IPS-18a (cell line): ENCODE results near the gene ABCA7.

Experiments
- H3K27ac ChIP-seq: one replicate; pipeline ENCODE4 v1.5.1; 2013; ENCODE audit warnings: low read length
- H3K27me3 ChIP-seq: one replicate; pipeline ENCODE4 v1.6.1; 2013; ENCODE audit warnings: mild to moderate bottlenecking, low read length; ENCODE audit not compliant: control insufficient read depth, insufficient read depth
- H3K36me3 ChIP-seq: one replicate; pipeline ENCODE4 v1.6.1; 2013; ENCODE audit warnings: low read depth, low read length; ENCODE audit not compliant: control insufficient read depth
- H3K4me1 ChIP-seq: one replicate; pipeline ENCODE4 v1.6.1; 2013; ENCODE audit warnings: low read depth, low read length; ENCODE audit not compliant: control insufficient read depth
- H3K4me3 ChIP-seq: one replicate; pipeline ENCODE4 v1.5.1; 2013; ENCODE audit warnings: low read length
- H3K9ac ChIP-seq: one replicate; pipeline ENCODE4 v1.6.1; 2013; ENCODE audit warnings: mild to moderate bottlenecking, low read length, moderate library complexity
- H3K9me3 ChIP-seq: one replicate; pipeline ENCODE4 v1.6.1; 2013; ENCODE audit warnings: low read depth, low read length; ENCODE audit not compliant: control insufficient read depth

ABCA7 gene

GRCh38 chr19:1006711-1007398 lies 33.1 kb upstream of the ABCA7 start:
- H3K36me3 ChIP-seq: peaks cover 3% of the 10 kb centered on the region
- no peak overlapping the region for H3K27ac ChIP-seq
- H3K4me1 ChIP-seq: no peaks in the 10 kb centered on the region
- H3K4me3 ChIP-seq: no peak overlapping the region
- no peaks in the 10 kb centered on the region for H3K9me3 ChIP-seq
- H3K9ac ChIP-seq: no peak overlapping the region
- no peaks in the 10 kb centered on the region for H3K27me3 ChIP-seq

DNA sequence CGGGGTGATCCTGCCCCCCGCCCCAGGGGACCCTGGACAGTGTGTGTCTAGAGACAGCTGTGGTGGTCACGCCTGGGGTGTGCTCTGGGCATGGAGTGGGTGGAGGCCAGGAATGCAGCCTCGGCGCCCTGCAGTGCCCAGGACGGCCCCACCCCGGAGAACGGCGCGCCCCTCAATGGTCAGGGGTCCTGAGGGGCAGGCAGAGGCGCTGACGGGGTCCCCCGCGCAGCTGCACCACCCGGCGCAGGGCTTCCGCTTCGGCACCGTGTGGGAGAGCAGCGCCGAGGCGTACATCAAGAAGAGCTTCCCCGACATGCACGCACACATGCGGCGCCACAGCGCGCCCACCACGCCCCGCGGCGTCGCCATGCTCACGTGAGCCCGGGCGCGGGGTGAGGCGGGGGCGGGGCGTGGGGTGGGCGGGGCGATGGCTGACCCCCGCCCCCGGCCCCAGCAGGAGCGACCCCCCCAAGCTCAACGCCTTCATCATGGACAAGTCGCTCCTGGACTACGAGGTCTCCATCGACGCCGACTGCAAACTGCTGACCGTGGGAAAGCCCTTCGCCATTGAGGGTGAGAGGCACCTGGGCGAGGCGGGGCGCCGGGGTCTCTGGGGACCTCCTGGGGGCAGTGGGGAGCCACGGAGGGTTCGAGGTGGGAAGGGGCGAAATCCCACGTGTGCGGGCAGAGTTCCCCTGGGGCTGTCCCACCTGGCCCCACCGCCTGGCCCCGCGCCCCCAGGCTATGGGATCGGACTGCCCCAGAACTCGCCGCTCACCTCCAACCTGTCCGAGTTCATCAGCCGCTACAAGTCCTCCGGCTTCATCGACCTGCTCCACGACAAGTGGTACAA lies 32.3 kb upstream of the ABCA7 start:
- Histone ChIP-seq H3K36me3 (peaks cover 3% of the 10 kb centered on the region), H3K9ac (no peak overlapping the region), H3K27ac (no peak overlapping the region), H3K4me1 (no peaks in the 10 kb centered on the region), H3K27me3 (no peaks in the 10 kb centered on the region), H3K9me3 (no peaks in the 10 kb centered on the region), H3K4me3 (no peak overlapping the region)

DNA sequence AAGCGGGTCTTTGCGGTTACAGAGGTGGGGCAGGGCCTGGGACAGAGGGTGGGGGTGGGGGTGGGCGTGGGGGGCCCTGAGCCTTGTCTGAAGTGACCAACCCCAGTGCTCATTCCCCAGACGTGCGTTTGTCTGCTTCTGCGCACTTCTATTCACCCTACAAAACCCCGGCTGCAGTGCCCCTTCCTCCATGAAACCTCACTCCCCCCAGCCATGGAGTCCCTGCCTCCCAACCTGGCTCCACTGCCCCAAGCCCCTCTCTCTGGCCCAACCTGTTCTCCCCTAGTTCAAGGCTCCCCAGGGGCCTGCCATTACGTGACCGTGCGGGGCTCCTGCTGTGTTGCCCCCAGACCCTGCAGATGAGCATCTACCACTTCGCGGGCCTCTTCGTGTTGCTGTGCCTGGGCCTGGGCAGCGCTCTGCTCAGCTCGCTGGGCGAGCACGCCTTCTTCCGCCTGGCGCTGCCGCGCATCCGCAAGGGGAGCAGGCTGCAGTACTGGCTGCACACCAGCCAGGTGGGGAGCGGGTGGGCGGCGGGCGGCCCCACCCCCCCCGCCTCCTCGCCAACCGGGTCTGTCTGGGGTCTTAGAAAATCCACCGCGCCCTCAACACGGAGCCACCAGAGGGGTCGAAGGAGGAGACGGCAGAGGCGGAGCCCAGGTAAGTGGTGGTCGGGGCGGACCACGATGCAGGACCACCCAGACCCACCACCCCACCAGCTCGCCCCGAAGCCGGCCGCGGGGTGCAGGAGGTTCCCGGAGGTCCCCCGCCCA lies 31.5 kb upstream of the ABCA7 start:
- Histone ChIP-seq H3K9ac (no peak overlapping the region), H3K27ac (no peak overlapping the region), H3K4me1 (no peaks in the 10 kb centered on the region), H3K9me3 (no peaks in the 10 kb centered on the region), H3K27me3 (no peaks in the 10 kb centered on the region), H3K4me3 (no peak overlapping the region), H3K36me3 (peaks cover 5% of the 10 kb centered on the region)

DNA sequence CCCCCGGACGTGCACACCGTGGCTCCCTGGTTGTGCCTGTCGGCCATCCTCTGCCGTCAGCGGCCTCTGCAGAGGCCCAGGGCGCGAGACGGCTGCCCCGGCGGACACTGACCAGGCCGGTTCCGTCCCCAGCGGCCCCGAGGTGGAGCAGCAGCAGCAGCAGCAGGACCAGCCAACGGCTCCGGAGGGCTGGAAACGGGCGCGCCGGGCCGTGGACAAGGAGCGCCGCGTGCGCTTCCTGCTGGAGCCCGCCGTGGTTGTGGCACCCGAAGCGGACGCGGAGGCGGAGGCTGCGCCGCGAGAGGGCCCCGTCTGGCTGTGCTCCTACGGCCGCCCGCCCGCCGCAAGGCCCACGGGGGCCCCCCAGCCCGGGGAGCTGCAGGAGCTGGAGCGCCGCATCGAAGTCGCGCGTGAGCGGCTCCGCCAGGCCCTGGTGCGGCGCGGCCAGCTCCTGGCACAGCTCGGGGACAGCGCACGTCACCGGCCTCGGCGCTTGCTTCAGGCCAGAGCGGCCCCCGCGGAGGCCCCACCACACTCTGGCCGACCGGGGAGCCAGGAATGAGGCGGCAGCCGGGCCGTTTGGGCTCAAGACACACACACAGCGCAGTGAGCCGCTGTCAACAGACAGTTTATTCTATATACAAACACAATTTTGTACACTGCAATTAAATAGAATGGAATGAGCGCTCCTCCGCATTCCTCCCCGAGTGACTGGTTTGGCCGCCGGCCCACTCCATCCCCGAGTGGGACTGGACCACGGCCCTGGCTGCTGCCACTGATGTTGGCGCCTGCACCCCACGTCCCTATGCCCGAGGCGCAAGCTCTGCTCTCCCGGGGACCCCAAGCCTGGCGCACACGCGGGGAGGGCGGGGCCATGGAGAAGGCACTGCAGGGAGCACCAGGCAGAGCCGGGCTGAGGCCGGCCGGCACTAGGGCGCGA lies 30.6 kb upstream of the ABCA7 start:
- Histone ChIP-seq H3K4me1 (no peaks in the 10 kb centered on the region), H3K27ac (no peak overlapping the region), H3K4me3 (no peak overlapping the region), H3K27me3 (no peaks in the 10 kb centered on the region), H3K36me3 (peaks cover 12% of the 10 kb centered on the region), H3K9ac (no peak overlapping the region), H3K9me3 (no peaks in the 10 kb centered on the region)

DNA sequence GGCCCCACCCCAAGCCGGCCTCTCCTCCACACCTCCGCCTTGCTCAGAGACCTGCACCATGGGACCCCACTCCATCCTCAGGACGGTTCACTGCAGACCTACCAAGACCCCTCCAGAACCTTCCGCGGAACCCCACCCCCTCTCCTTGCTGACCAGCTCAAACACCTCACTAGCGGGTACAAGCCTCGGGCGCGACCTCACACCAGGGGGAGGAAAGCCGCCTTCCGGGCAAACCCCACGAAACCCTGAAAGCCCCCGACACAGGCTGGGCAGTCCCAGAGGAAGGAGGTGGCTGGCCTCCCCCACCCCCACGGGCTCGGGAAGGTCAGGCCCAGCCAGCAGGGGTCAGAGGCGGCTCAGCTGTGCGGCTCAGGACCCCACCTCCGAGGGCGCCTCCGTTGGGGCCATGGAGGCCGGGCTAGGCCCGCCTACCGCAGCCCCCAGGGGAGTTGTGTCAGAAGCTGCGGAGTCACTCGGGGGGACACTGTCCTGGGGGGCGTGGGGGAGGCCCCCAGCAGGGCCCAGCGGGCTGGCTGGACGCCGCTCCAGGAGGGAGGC lies 29.8 kb upstream of the ABCA7 start:
- Histone ChIP-seq H3K4me1 (no peaks in the 10 kb centered on the region), H3K27ac (no peak overlapping the region), H3K4me3 (no peak overlapping the region), H3K27me3 (no peaks in the 10 kb centered on the region), H3K36me3 (peaks cover 12% of the 10 kb centered on the region), H3K9ac (no peak overlapping the region), H3K9me3 (no peaks in the 10 kb centered on the region)

GRCh38 chr19:1010586-1011510 lies 29.1 kb upstream of the ABCA7 start:
- Histone ChIP-seq H3K4me3 (no peak overlapping the region), H3K9me3 (no peaks in the 10 kb centered on the region), H3K27me3 (no peaks in the 10 kb centered on the region), H3K4me1 (no peaks in the 10 kb centered on the region), H3K27ac (no peak overlapping the region), H3K9ac (no peak overlapping the region), H3K36me3 (peaks cover 12% of the 10 kb centered on the region)

GRCh38 chr19:1011831-1012333 lies 28.0 kb upstream of the ABCA7 start:
- Histone ChIP-seq H3K4me3 (no peak overlapping the region), H3K9ac (no peak overlapping the region), H3K4me1 (peaks cover 6% of the 10 kb centered on the region), H3K9me3 (no peaks in the 10 kb centered on the region), H3K27me3 (no peaks in the 10 kb centered on the region), H3K27ac (no peak overlapping the region), H3K36me3 (peaks cover 12% of the 10 kb centered on the region)

DNA sequence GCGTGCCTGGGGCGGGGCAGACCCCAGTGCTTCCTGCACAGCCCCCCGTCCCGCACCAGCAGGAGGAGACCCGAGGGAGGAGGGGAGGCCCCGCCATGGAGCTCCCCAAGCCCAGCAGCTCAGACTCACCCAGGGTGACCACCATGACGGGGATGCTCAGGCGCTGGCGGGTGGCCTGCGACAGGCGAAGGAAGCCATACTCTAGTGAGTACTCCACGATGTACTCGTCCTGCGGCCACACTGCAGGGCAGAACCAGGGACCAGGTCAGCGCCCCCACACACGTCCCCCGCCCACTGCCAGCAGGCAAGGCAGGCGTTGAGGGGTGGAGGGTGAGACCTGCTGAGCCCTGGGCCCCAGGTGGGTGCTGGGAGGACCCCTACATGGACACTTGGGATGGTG lies 27.6 kb upstream of the ABCA7 start:
- Histone ChIP-seq H3K27ac (no peak overlapping the region), H3K36me3 (peaks cover 12% of the 10 kb centered on the region)

GRCh38 chr19:1013218-1013617 lies 26.7 kb upstream of the ABCA7 start:
- Histone ChIP-seq H3K27ac (no peak overlapping the region), H3K27me3 (no peaks in the 10 kb centered on the region), H3K4me1 (peaks cover 6% of the 10 kb centered on the region), H3K9ac (no peak overlapping the region), H3K36me3 (peaks cover 12% of the 10 kb centered on the region), H3K4me3 (no peak overlapping the region), H3K9me3 (no peaks in the 10 kb centered on the region)

More for the DNA sequence above, 27.6 kb upstream of the ABCA7 start:
- Histone ChIP-seq H3K4me3 (no peak overlapping the region), H3K9me3 (no peaks in the 10 kb centered on the region), H3K27me3 (no peaks in the 10 kb centered on the region), H3K9ac (no peak overlapping the region), H3K4me1 (peaks cover 6% of the 10 kb centered on the region)
